Ovary (tissue), 3 donors: ENCODE measurements around the gene SLCO3A1.

Source experiments
- CTCF ChIP-seq, 3 donors: fragments of 450-650 bp in 2 of 3; fragments of 200-600 bp in 1 of 3; IDR thresholded peaks; one replicate each; pipeline versions ENCODE4 v1.5.1 to v1.8.0; 2016 to 2022; ENCODE audit warnings: antibody characterized with exemption in 3 of 3, mild to moderate bottlenecking in 1 of 3
- EP300 ChIP-seq: sonication (generic); formaldehyde crosslinking; IDR thresholded peaks from one replicate; pipeline ENCODE4 v1.6.1; 2017; ENCODE audit warnings: antibody characterized with exemption
- POLR2A ChIP-seq: fragments of 450-650 bp; IDR thresholded peaks from one replicate; pipeline ENCODE4 v1.6.1; 2017; ENCODE audit warnings: antibody characterized with exemption, mild to moderate bottlenecking, moderate library complexity
- donor health status: DM: no; HTN: no; CAD: no.

GRCh38 chr15:92074646-92075045, 221.1 kb downstream of the SLCO3A1 start:
- TF ChIP-seq POLR2A (no peak), CTCF (IDR thresholded peaks at IDR 0.05) (no peak), EP300 (no peak)
